Measurements from ENCODE around the gene BCKDHA.

DNA sequence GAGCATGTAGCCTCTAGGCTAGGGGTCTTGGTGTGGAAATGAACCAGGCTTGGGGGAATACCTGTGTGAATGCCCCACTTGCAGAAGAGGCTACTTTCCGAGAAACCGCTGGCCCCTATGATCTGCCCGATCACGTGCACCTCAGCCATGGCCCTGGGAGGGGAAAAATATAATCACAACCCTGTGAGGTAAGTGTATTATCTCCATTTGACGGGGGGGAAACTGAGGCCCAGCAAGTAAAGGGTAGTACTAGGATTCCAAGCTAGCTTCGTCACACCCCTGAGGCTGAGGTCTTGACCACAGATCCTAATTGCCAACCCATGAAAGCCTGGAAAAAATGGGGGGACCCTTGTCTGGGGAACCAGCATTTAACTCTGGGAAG lies 34.3 kb upstream of the BCKDHA start:
- TF ChIP-seq POLR2A (IDR thresholded peaks at IDR 0.05; ENCODE audit: low read length): no peak
- no peak for TF ChIP-seq GATA1 (IDR thresholded peaks at IDR 0.05; ENCODE audit: low read depth, low read length)
